Astrocyte (in vitro differentiated cells and primary cell): ENCODE results near the gene NDRG4.

Experiments
- CTCF ChIP-seq: IDR thresholded peaks from 2 replicates; pipeline ENCODE4 v1.5.1; 2011; ENCODE audit warnings: low read depth, mild to moderate bottlenecking, inconsistent platforms, low read length, moderate library complexity; ENCODE audit not compliant: insufficient read depth
- EZH2 ChIP-seq: IDR thresholded peaks from 2 replicates; pipeline ENCODE4 v1.6.1; 2012; ENCODE audit warnings: mild to moderate bottlenecking, low read length, inconsistent platforms; ENCODE audit not compliant: insufficient read depth

GRCh38 chr16:58492735-58493134 lies 7.2 kb upstream of the NDRG4 start:
- no peak for TF ChIP-seq CTCF
- TF ChIP-seq EZH2: no peak
